ENCODE results near the gene FTCD.

- TF ChIP-seq POLR2A (IDR thresholded peaks at IDR 0.05), result no peak
- TF ChIP-seq, protein P1, sequence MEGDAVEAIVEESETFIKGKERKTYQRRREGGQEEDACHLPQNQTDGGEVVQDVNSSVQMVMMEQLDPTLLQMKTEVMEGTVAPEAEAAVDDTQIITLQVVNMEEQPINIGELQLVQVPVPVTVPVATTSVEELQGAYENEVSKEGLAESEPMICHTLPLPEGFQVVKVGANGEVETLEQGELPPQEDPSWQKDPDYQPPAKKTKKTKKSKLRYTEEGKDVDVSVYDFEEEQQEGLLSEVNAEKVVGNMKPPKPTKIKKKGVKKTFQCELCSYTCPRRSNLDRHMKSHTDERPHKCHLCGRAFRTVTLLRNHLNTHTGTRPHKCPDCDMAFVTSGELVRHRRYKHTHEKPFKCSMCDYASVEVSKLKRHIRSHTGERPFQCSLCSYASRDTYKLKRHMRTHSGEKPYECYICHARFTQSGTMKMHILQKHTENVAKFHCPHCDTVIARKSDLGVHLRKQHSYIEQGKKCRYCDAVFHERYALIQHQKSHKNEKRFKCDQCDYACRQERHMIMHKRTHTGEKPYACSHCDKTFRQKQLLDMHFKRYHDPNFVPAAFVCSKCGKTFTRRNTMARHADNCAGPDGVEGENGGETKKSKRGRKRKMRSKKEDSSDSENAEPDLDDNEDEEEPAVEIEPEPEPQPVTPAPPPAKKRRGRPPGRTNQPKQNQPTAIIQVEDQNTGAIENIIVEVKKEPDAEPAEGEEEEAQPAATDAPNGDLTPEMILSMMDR (IDR thresholded peaks at IDR 0.05), result no peak
Measured at GRCh38 chr21:46180079-46180722, 24.8 kb upstream of the FTCD start.
